ENCODE results near the gene ABTB2. TPM values are rescaled to one million over a fixed set of nuclear protein-coding genes. Genes with fewer than 3 reads are reported as not detected.
"Not testable (repeated sequence)": the region's sequence is repeated elsewhere in the genome, so short reads cannot be mapped to it uniquely, and the experiment has no call there.

The ABTB2 gene
- total and polyA plus RNA-seq, 10 of the 15 experiments (the other 5 are each of a cell fraction or from before 2014, with no cell fraction given), result 0.13 to 2.1 (median 0.72) TPM

DNA sequence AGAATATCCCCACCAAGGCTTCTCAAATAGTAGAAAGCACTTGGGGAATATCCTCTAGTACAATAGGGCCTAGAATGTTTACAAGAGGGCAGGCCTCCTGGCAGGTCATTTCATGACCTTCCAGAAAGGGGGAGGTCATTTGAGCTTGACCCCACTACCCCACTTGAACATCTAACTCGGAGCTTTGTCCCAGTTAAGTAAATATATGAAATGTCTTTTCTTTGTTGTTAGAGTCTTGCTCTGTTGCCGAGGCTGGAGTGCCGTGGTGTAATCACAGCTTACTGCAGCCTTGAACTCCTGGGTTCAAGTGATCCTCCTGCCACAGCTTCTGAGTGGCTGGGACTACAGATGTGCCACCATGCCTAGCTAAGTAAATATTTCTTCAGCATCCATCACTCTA is 108.4 kb downstream of the ABTB2 start:
- ATAC-seq (no peak), FAIRE-seq (no peak), DNase-seq (ENCODE audit: low read depth, low spot score) (no peak)
- H3K4me2 ChIP-seq (ENCODE audit: control insufficient read depth, insufficient read depth), result no peak overlapping the region
- no peak overlapping the region for H2AFZ ChIP-seq (ENCODE audit: control insufficient read depth, low read depth, low read length)
- intact Hi-C loops (cut with micrococcal nuclease; ENCODE audit: unreplicated experiment) (loop anchor here (2.0 to 5.0 kb wide), 3 partner anchors 53 to 252 kb away; partner anchors contain the start of gene NAT10), in situ Hi-C loops (cut with MboI) (loop anchor here (10.0 kb wide), 1 partner anchor 755 kb away; no protein-coding TSS in a partner anchor)
- H3K4me3 ChIP-seq, result no peak overlapping the region
- no peaks in the 10 kb centered on the region for H3K27me3 ChIP-seq (replicated peaks in 1 of 2; ENCODE audit: control insufficient read depth in 2 of 2, insufficient read depth in 2 of 2, low read length in 1 of 2)
- no peaks in the 10 kb centered on the region; the same call in 1 of the 2 replicates for H3K79me2 ChIP-seq (ENCODE audit: control insufficient read depth, insufficient read depth, low read length)
- no peak overlapping the region for H3K9ac ChIP-seq (ENCODE audit: control insufficient read depth, insufficient read depth, low read length)
- CTCF ChIA-PET, result interaction anchor here (0.9 to 4.7 kb wide), 10 partner anchors 16 to 190 kb away, joined by 3 to 30 read pairs (median 4); partner anchors contain the start of gene ABTB2
- H3K27ac ChIP-seq (ENCODE audit: control insufficient read depth, insufficient read depth), result no peak overlapping the region
- no peaks in the 10 kb centered on the region for H3K36me3 ChIP-seq (ENCODE audit: control insufficient read depth in 2 of 2, insufficient read depth in 2 of 2, low read length in 1 of 2)
- peaks cover 32% of the 10 kb centered on the region for H3K4me1 ChIP-seq (ENCODE audit: control insufficient read depth, insufficient read depth, low read length)
- 66% methylated on average over 3 of the region's 3 CpGs for WGBS (ENCODE audit: insufficient coverage, insufficient replicate concordance, low lambda C conversion rate, missing lambda C conversion rate)
- no peaks in the 10 kb centered on the region for H3K9me3 ChIP-seq (replicated peaks; ENCODE audit: control insufficient read depth, insufficient read depth, low read length)
- BruUV-seq (replicated peaks), result no TSS peak
- TF ChIP-seq ESRRA (IDR thresholded peaks at IDR 0.05; ENCODE audit: low read length) (no peak), ZNF274 (IDR thresholded peaks at IDR 0.05; ENCODE audit: insufficient read depth, insufficient read length) (no peak), PBX3 (IDR thresholded peaks at IDR 0.05; ENCODE audit: insufficient replicate concordance, low read depth, low read length) (no peak), MYC (IDR thresholded peaks at IDR 0.05; ENCODE audit: insufficient read depth, insufficient read length, insufficient replicate concordance, low read length, severe bottlenecking) (no peak), MXI1 (IDR thresholded peaks at IDR 0.05; ENCODE audit: low read depth, low read length) (no peak), NR2F1 (conservative IDR thresholded peaks at IDR 0.05) (no peak), GATAD2B (conservative IDR thresholded peaks at IDR 0.05; ENCODE audit: low read depth) (no peak)
- RAD21 ChIA-PET (ENCODE audit: unreplicated experiment), result interaction anchor here (0.6 to 4.6 kb wide), 16 partner anchors 9 to 138 kb away, joined by 3 to 25 read pairs (median 4); partner anchors contain the start of gene ABTB2
- POLR2A ChIA-PET, result interaction anchor here (1.0 to 2.9 kb wide), 5 partner anchors 10 to 101 kb away, joined by 3 to 10 read pairs (median 4); no protein-coding TSS in a partner anchor
- SMC1A ChIA-PET (ENCODE audit: uncharacterized antibody, unreplicated experiment), result interaction anchor here (0.8 to 12.4 kb wide), 16 partner anchors 12 to 246 kb away, joined by 3 to 138 read pairs (median 4); partner anchors contain the start of genes ABTB2 and NAT10
- H4K20me1 ChIP-seq (ENCODE audit: control insufficient read depth, insufficient read depth), result no peaks in the 10 kb centered on the region

GRCh38 chr11:34246511-34246910 is 111.3 kb downstream of the ABTB2 start:
- in situ Hi-C loops (cut with MboI) (loop anchor here (10.0 kb wide), 1 partner anchor 758 kb away; no protein-coding TSS in a partner anchor), intact Hi-C loops (cut with micrococcal nuclease; ENCODE audit: unreplicated experiment) (loop anchor here (5.0 kb wide), 2 partner anchors 139 to 249 kb away; partner anchors contain the start of gene NAT10)
- FAIRE-seq; H4K20me1 ChIP-seq (ENCODE audit: control insufficient read depth, insufficient read depth); H3K79me2 ChIP-seq (ENCODE audit: control insufficient read depth, insufficient read depth, low read length); H2AFZ ChIP-seq (ENCODE audit: control insufficient read depth, low read depth, low read length); H3K27ac ChIP-seq (ENCODE audit: control insufficient read depth, insufficient read depth); H3K9ac ChIP-seq (ENCODE audit: control insufficient read depth, insufficient read depth, low read length); H3K36me3 ChIP-seq (ENCODE audit: control insufficient read depth in 2 of 2, insufficient read depth in 2 of 2, low read length in 1 of 2); H3K4me3 ChIP-seq; H3K27me3 ChIP-seq (replicated peaks in 1 of 2; ENCODE audit: control insufficient read depth in 2 of 2, insufficient read depth in 2 of 2, low read length in 1 of 2); BruUV-seq (replicated peaks); H3K9me3 ChIP-seq (replicated peaks; ENCODE audit: control insufficient read depth, insufficient read depth, low read length); DNase-seq (ENCODE audit: low read depth, low spot score); H3K4me2 ChIP-seq (ENCODE audit: control insufficient read depth, insufficient read depth); ATAC-seq: not testable (repeated sequence)
- ChIA-PET CTCF (interaction anchor here (0.8 to 4.7 kb wide), 4 partner anchors 12 to 72 kb away, joined by 3 to 30 read pairs (median 8); no protein-coding TSS in a partner anchor), POLR2A (interaction anchor here (0.7 to 2.3 kb wide), 2 partner anchors 13 to 31 kb away, joined by 3 to 7 read pairs; no protein-coding TSS in a partner anchor), SMC1A (ENCODE audit: uncharacterized antibody, unreplicated experiment) (interaction anchor here (0.8 to 17.3 kb wide), 6 partner anchors 10 to 221 kb away, joined by 3 to 192 read pairs (median 20); no protein-coding TSS in a partner anchor), RAD21 (ENCODE audit: unreplicated experiment) (interaction anchor here (2.0 kb wide), 1 partner anchor 111 kb away, joined by 14 read pairs; the partner anchor contains the start of gene ABTB2)
- peaks cover 59% of the 10 kb centered on the region for H3K4me1 ChIP-seq (ENCODE audit: control insufficient read depth, insufficient read depth, low read length)
- WGBS (ENCODE audit: insufficient coverage, insufficient replicate concordance, low lambda C conversion rate, missing lambda C conversion rate), result 84% methylated on average over 1 of the region's 4 CpGs
